Neural progenitor cell (in vitro differentiated cells): ENCODE results near the gene PDE9A. TPM values are rescaled to one million over a fixed set of nuclear protein-coding genes. Genes with fewer than 3 reads are reported as not detected.

ENCODE experiments used
- DNase-seq: peaks from one replicate; pipeline ENCODE4 v3.0.0-alpha.2; 2016; ENCODE audit warnings: low spot score
- H2AFZ ChIP-seq: fragments of 200-600 bp; sonication (generic); replicated peaks from 2 replicates; pipeline ENCODE4 v1.6.1; 2016; ENCODE audit warnings: antibody characterized with exemption
- H3F3A ChIP-seq: fragments of 200-600 bp; sonication (generic); 2 replicates; pipeline ENCODE4 v1.6.1; 2016; ENCODE audit warnings: antibody characterized with exemption, low read depth
- H3K27ac ChIP-seq: fragments of 200-600 bp; sonication (generic); 2 replicates; pipeline ENCODE4 v1.5.1; 2016; ENCODE audit warnings: mild to moderate bottlenecking
- H3K27me3 ChIP-seq: fragments of 200-600 bp; sonication (generic); 2 replicates; pipeline ENCODE4 v1.6.1; 2016; ENCODE audit warnings: mild to moderate bottlenecking, moderate library complexity
- H3K36me3 ChIP-seq: fragments of 200-600 bp; sonication (generic); 2 replicates; pipeline ENCODE4 v1.5.1; 2016
- H3K4me1 ChIP-seq: fragments of 200-600 bp; sonication (generic); 2 replicates; pipeline ENCODE4 v1.6.1; 2016; ENCODE audit warnings: mixed run types
- H3K4me2 ChIP-seq: fragments of 200-600 bp; sonication (generic); 2 replicates; pipeline ENCODE4 v1.6.1; 2016
- H3K4me3 ChIP-seq: fragments of 200-600 bp; sonication (generic); 2 replicates; pipeline ENCODE4 v1.5.1; 2016
- H3K79me2 ChIP-seq: fragments of 200-600 bp; sonication (generic); 2 replicates; pipeline ENCODE4 v1.6.1; 2016; ENCODE audit warnings: low read depth
- H3K9ac ChIP-seq: fragments of 200-600 bp; sonication (generic); 2 replicates; pipeline ENCODE4 v1.6.1; 2016
- H3K9me3 ChIP-seq: fragments of 200-600 bp; sonication (generic); 2 replicates; pipeline ENCODE4 v1.5.1; 2016; ENCODE audit warnings: low read depth
- H4K20me1 ChIP-seq: fragments of 200-600 bp; sonication (generic); 2 replicates; pipeline ENCODE4 v1.6.1; 2016; ENCODE audit warnings: low read depth
- H3K27ac Mint-ChIP-seq: 3 replicates; pipeline ENCODE4 v1.8.0; 2021; ENCODE audit warnings: mixed read lengths
- H3K27me3 Mint-ChIP-seq: 2 replicates; pipeline ENCODE4 v1.8.0; 2022; ENCODE audit warnings: low read depth, mild to moderate bottlenecking, inconsistent platforms, moderate library complexity, mixed read lengths; ENCODE audit not compliant: insufficient read depth
- H3K36me3 Mint-ChIP-seq: 3 replicates; pipeline ENCODE4 v1.8.0; 2021; ENCODE audit warnings: mixed read lengths
- H3K4me1 Mint-ChIP-seq: 3 replicates; pipeline ENCODE4 v1.8.0; 2021; ENCODE audit warnings: mixed read lengths
- H3K4me3 Mint-ChIP-seq: 3 replicates; pipeline ENCODE4 v1.8.0; 2021; ENCODE audit warnings: mild to moderate bottlenecking, moderate library complexity, mixed read lengths
- H3K9me3 Mint-ChIP-seq: 3 replicates; pipeline ENCODE4 v1.8.0; 2020; ENCODE audit warnings: mixed read lengths
- EZH2 ChIP-seq: fragments of 200-600 bp; sonication (generic); IDR thresholded peaks from 2 replicates; pipeline ENCODE4 v1.6.1; 2017; ENCODE audit warnings: antibody characterized with exemption, mild to moderate bottlenecking, moderate library complexity
- EZH2phosphoT487 ChIP-seq: fragments of 200-600 bp; sonication (generic); IDR thresholded peaks from 2 replicates; pipeline ENCODE4 v1.6.1; 2017; ENCODE audit warnings: antibody characterized with exemption
- total RNA-seq: library from RNA; depleted of rRNA; stranded (reverse); fragments of >200 nt; gene quantifications from 2 replicates; pipeline ENCODE4 v1.2.3, GENCODE V29; 2015; ENCODE audit warnings: low replicate concordance
- TF ChIP-seq, protein P1 (sequence below): fragments of 200-600 bp; sonication (generic); IDR thresholded peaks from 2 replicates; pipeline ENCODE4 v1.5.1; 2017; ENCODE audit warnings: antibody characterized with exemption, mild to moderate bottlenecking

Gene PDE9A
- total RNA-seq, 1 donor from 2014 or later = 41.0 TPM

DNA sequence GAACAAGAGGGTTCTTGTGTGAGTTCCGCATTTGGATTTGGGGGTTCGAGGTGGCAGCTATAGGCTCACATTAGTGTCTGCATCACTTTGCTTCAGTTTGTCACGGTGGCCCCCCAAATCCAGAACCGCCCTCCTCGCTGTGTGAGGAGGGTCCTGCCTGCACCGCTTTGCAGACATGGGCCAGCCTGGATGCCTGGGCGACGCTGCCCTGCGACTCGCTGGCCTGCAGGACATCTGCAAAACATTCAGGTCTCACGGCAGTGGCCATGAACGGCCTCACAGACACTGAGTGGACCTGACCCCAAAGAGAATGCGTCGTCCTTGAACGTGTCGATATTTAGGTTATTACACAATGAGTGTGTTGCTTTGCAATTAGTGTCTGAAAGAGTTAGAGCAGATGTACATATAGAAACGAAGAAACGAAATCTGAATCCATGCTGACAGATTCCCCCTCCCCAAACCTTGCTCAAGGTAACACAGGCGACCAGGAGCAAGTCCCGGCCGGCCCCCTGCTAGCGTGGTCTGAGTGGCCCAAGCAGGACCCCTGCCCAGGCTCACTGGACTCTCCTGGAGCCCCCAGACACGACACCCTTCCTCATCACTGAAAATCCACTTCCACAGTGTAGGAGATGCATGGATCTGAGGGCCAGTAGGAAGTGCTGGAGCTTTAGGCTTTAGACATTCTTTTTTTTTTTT lies 20.4 kb downstream of the PDE9A start:
- no peak overlapping the region for H3K4me3 ChIP-seq
- peaks cover 41% of the 10 kb centered on the region for H3K79me2 ChIP-seq
- no peak overlapping the region for H3K9ac ChIP-seq
- TF ChIP-seq, protein P1, sequence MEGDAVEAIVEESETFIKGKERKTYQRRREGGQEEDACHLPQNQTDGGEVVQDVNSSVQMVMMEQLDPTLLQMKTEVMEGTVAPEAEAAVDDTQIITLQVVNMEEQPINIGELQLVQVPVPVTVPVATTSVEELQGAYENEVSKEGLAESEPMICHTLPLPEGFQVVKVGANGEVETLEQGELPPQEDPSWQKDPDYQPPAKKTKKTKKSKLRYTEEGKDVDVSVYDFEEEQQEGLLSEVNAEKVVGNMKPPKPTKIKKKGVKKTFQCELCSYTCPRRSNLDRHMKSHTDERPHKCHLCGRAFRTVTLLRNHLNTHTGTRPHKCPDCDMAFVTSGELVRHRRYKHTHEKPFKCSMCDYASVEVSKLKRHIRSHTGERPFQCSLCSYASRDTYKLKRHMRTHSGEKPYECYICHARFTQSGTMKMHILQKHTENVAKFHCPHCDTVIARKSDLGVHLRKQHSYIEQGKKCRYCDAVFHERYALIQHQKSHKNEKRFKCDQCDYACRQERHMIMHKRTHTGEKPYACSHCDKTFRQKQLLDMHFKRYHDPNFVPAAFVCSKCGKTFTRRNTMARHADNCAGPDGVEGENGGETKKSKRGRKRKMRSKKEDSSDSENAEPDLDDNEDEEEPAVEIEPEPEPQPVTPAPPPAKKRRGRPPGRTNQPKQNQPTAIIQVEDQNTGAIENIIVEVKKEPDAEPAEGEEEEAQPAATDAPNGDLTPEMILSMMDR = no peak
- TF ChIP-seq EZH2 = no peak
- TF ChIP-seq EZH2phosphoT487 = no peak
- no peak overlapping the region for H3K27ac ChIP-seq
- no peaks in the 10 kb centered on the region for H3K9me3 ChIP-seq
- peaks cover 40% of the 10 kb centered on the region for H3F3A ChIP-seq
- H3K4me1 ChIP-seq = peaks cover 49% of the 10 kb centered on the region
- no peak overlapping the region for H2AFZ ChIP-seq
- peak overlapping the region; percentile 61 for H3K4me2 ChIP-seq
- Mint-ChIP-seq H3K4me3 (peak overlapping the region; percentile 6), H3K36me3 (peaks cover 15% of the 10 kb centered on the region), H3K4me1 (peaks cover 63% of the 10 kb centered on the region), H3K27me3 (peaks cover 28% of the 10 kb centered on the region), H3K9me3 (peaks cover 4% of the 10 kb centered on the region), H3K27ac (no peak overlapping the region)
- DNase-seq = no peak
- H3K27me3 ChIP-seq = no peaks in the 10 kb centered on the region
- no peaks in the 10 kb centered on the region for H3K36me3 ChIP-seq
- H4K20me1 ChIP-seq = peaks cover 94% of the 10 kb centered on the region

DNA sequence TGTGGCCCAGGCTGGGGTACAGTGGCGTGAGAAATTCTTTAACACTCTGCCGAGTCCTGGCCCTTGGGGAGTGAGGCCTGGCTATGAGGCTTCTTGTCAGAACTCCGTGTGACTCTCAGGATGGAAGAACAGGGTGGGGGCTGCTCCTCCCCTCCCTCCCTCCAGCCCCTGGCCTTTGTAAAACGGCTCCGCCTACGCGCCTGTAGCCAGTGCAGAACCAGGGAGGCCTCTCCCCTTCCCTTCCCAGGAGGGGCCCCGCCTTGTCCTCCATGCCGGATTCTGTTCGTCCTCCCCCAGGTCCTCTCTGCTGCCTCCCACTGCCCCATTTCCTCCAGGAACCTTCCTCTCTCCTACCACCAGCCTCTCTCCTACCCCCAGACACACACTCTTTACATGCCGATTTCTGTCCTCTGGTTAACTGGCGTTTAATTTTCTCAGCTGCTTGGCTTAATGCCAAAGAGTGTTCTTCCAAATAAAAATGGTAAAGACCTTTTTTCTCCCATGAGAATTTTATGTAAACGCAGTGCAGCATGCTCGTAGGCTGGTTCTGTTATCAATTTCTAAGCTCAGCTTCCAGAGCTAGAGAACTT lies 21.0 kb downstream of the PDE9A start:
- Histone ChIP-seq H3F3A (peaks cover 34% of the 10 kb centered on the region), H3K27me3 (no peaks in the 10 kb centered on the region), H3K9me3 (no peaks in the 10 kb centered on the region), H3K27ac (no peak overlapping the region), H3K4me2 (peak overlapping the region; percentile 61), H3K9ac (no peak overlapping the region), H3K36me3 (no peaks in the 10 kb centered on the region), H4K20me1 (peaks cover 93% of the 10 kb centered on the region), H3K79me2 (peaks cover 40% of the 10 kb centered on the region), H3K4me1 (peaks cover 45% of the 10 kb centered on the region), H3K4me3 (no peak overlapping the region), H2AFZ (no peak overlapping the region)
- peak; percentile 79 for DNase-seq
- Mint-ChIP-seq H3K36me3 (peaks cover 14% of the 10 kb centered on the region), H3K4me1 (peaks cover 59% of the 10 kb centered on the region), H3K4me3 (peak overlapping the region; percentile 36), H3K9me3 (peaks cover 4% of the 10 kb centered on the region), H3K27me3 (peaks cover 23% of the 10 kb centered on the region), H3K27ac (peak overlapping the region; percentile 4)
- TF ChIP-seq EZH2 (no peak), EZH2phosphoT487 (no peak)
- TF ChIP-seq, protein P1 = no peak

DNA sequence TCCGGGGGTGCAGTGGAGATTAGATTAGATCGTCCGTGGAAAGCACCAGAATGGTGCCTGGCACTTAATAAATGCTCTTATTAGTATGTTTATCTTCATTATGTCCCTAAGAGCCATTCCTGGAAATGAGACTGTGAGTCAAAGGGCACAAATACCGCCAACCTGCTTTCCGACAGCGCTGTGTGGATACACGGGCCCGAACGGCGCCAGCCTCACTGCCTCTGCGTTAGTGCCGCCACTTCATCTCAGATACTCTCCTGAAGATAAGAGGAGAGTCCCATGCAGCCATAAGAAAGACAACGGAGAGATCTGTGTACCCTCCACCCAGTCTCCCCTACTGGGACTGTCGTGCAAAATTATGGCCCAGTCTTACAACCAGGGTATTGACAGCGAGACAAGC lies 22.0 kb downstream of the PDE9A start:
- Mint-ChIP-seq H3K36me3 (peaks cover 16% of the 10 kb centered on the region), H3K27me3 (peaks cover 28% of the 10 kb centered on the region), H3K27ac (no peak overlapping the region), H3K9me3 (peaks cover 4% of the 10 kb centered on the region), H3K4me3 (peak overlapping the region; percentile 47), H3K4me1 (peaks cover 62% of the 10 kb centered on the region)
- TF ChIP-seq EZH2phosphoT487 = no peak
- TF ChIP-seq EZH2 = no peak
- TF ChIP-seq, protein P1 = no peak
- Histone ChIP-seq H3K27me3 (no peaks in the 10 kb centered on the region), H3K4me1 (peaks cover 45% of the 10 kb centered on the region), H3K79me2 (peaks cover 35% of the 10 kb centered on the region), H3F3A (peaks cover 26% of the 10 kb centered on the region), H3K9ac (no peak overlapping the region), H3K36me3 (no peaks in the 10 kb centered on the region), H3K27ac (no peak overlapping the region), H3K9me3 (no peaks in the 10 kb centered on the region), H3K4me3 (no peak overlapping the region), H4K20me1 (peaks cover 94% of the 10 kb centered on the region), H2AFZ (no peak overlapping the region), H3K4me2 (no peak overlapping the region)
- no peak for DNase-seq
